Measurements from ENCODE around the gene ZNF3.
"Not testable (repeated sequence)": the region's sequence is repeated elsewhere in the genome, so short reads cannot be mapped to it uniquely, and the experiment has no call there.

The ZNF3 gene

GRCh38 chr7:100081535-100082102 is at the start of gene ZNF3:
Gene ZNF3 (minus strand): TSS chr7:100081723. CDS start chr7:100077357, 4,366 bp downstream.
- peak; percentile 100 for DNase-seq

GRCh38 chr7:100130608-100131453 is 49.3 kb upstream of the ZNF3 start:
- DNase-seq: peak; percentile 85

- not testable (repeated sequence) for DNase-seq
Measured at GRCh38 chr7:100130220-100130607, 48.7 kb upstream of the ZNF3 start.

- no peak for DNase-seq
Measured at GRCh38 chr7:100128637-100128963, 47.1 kb upstream of the ZNF3 start.

- DNase-seq: peak; percentile 69
Measured at GRCh38 chr7:100127866-100128636, 46.5 kb upstream of the ZNF3 start.

- peak; percentile 96 for DNase-seq
Measured at GRCh38 chr7:100126931-100127865, 45.7 kb upstream of the ZNF3 start, which contains the start of gene MBLAC1. Gene MBLAC1 (plus strand): TSS chr7:100126967. CDS start chr7:100127396, 429 bp downstream.

- DNase-seq: no peak
Measured at GRCh38 chr7:100126239-100126930, 44.9 kb upstream of the ZNF3 start.

GRCh38 chr7:100124301-100125230 is 43.0 kb upstream of the ZNF3 start:
- DNase-seq: peak; percentile 51

- DNase-seq: peak; percentile 90
Measured at GRCh38 chr7:100122568-100122967, 41.0 kb upstream of the ZNF3 start.

- no peak for DNase-seq
Measured at GRCh38 chr7:100122067-100122466, 40.5 kb upstream of the ZNF3 start.

- DNase-seq: no peak
Measured at GRCh38 chr7:100120733-100121036, 39.2 kb upstream of the ZNF3 start.

GRCh38 chr7:100119970-100120732 is 38.6 kb upstream of the ZNF3 start:
- peak; percentile 78 for DNase-seq

GRCh38 chr7:100119072-100119969 is 37.8 kb upstream of the ZNF3 start, which contains the start of the genes CNPY4 and TAF6:
Gene CNPY4 (plus strand): TSS chr7:100119634. CDS start chr7:100119745, 111 bp downstream.
Gene TAF6 (minus strand): TSS chr7:100119358. CDS start chr7:100114209, 5,149 bp downstream.
- peak; percentile 98 for DNase-seq

GRCh38 chr7:100118388-100119071 is 37.0 kb upstream of the ZNF3 start:
- DNase-seq: peak; percentile 70

GRCh38 chr7:100115026-100115425 is 33.5 kb upstream of the ZNF3 start:
- no peak for DNase-seq

- DNase-seq: no peak
Measured at GRCh38 chr7:100111914-100112313, 30.4 kb upstream of the ZNF3 start.

- DNase-seq: no peak
Measured at GRCh38 chr7:100111156-100111555, 29.6 kb upstream of the ZNF3 start.

- DNase-seq: no peak
Measured at GRCh38 chr7:100109521-100110163, 28.1 kb upstream of the ZNF3 start.
